ENCODE results near the gene KCTD5.

The KCTD5 gene

DNA sequence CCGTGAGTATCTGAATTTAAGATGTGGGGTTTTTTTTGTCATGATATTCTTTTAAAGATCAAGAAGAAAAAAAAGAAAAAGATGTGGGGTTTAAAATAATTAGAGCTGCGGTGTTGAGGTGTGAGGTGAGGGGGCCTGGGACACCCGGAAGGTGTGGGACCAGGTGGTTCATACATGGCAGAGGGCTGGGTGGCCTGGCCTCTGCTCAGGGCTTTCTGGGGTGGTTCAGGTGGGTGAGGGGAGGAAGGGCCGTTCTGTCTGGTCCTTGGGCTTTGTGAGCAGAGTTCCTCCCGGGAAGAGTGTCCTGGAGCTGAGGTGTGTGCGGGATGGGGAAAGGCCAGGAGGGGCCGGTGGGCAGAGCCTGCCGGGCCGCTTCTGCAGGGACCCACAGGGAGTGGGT, 32.7 kb downstream of the KCTD5 start:
- Histone ChIP-seq H3K9ac (ENCODE audit: low read length) (no peak overlapping the region), H4K8ac (ENCODE audit: low read depth, low read length) (no peak overlapping the region), H3K23ac (ENCODE audit: low read length) (no peak overlapping the region), H3K4me1 (ENCODE audit: control insufficient read depth, low read depth, low read length) (no peaks in the 10 kb centered on the region), H2BK120ac (ENCODE audit: low read depth, low read length) (no peak overlapping the region), H2BK5ac (ENCODE audit: low read length) (no peak overlapping the region), H3K18ac (ENCODE audit: low read length) (no peak overlapping the region), H3K4me3 (ENCODE audit: low read length) (no peak overlapping the region), H3K36me3 (ENCODE audit: control insufficient read depth, insufficient read depth, low read length) (no peaks in the 10 kb centered on the region), H3K27ac (ENCODE audit: low read depth, low read length) (no peak overlapping the region), H3K4me2 (ENCODE audit: low read length) (no peak overlapping the region), H2BK15ac (replicated peaks; ENCODE audit: low read depth) (no peak overlapping the region), H3K79me1 (ENCODE audit: low read length) (no peaks in the 10 kb centered on the region), H3K4ac (ENCODE audit: low read depth, low read length) (no peak overlapping the region), H3K79me2 (ENCODE audit: control insufficient read depth, insufficient read depth, low read length) (no peaks in the 10 kb centered on the region), H4K5ac (ENCODE audit: low read length) (no peak overlapping the region), H3K56ac (ENCODE audit: low read length) (no peak overlapping the region), H2AK5ac (ENCODE audit: low read length) (no peak overlapping the region), H3K27me3 (ENCODE audit: insufficient read depth, low read length, poor library complexity) (no peaks in the 10 kb centered on the region)
- DNase-seq: no peak
- 100% methylated on average over 1 of the region's 9 CpGs for WGBS (ENCODE audit: extremely low coverage, insufficient coverage, low lambda C conversion rate)

DNA sequence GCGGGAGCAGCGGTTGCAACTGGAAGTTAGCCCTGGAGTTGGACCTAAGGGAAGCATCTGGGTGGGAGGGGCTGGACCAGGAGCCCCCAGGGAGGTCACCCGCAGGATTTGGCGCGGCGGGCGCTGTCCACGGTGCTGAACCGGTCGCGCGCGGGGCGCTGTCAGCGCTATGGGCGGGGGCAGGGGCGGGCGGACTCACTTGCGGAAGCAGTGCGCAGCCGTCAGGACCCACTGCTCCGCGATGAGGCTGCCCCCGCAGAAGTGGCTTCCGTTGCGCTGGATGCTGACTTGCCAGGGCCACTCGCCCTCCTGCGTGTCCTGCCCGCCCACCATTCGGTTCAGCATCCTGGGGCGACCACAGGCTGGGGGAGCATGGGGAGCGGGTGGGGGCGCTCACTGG, 33.2 kb downstream of the KCTD5 start:
- H2BK5ac ChIP-seq (ENCODE audit: low read length): no peak overlapping the region
- WGBS (ENCODE audit: extremely low coverage, insufficient coverage, low lambda C conversion rate): no CpG with 5 or more reads among the region's 33 CpGs
- H3K9ac ChIP-seq (ENCODE audit: low read length): no peak overlapping the region
- H3K18ac ChIP-seq (ENCODE audit: low read length): no peak overlapping the region
- no peak overlapping the region for H4K5ac ChIP-seq (ENCODE audit: low read length)
- no peak overlapping the region for H2BK15ac ChIP-seq (replicated peaks; ENCODE audit: low read depth)
- peak; percentile 59 for DNase-seq
- no peaks in the 10 kb centered on the region for H3K79me2 ChIP-seq (ENCODE audit: control insufficient read depth, insufficient read depth, low read length)
- no peak overlapping the region for H2BK120ac ChIP-seq (ENCODE audit: low read depth, low read length)
- no peak overlapping the region for H3K4me2 ChIP-seq (ENCODE audit: low read length)
- no peak overlapping the region for H3K27ac ChIP-seq (ENCODE audit: low read depth, low read length)
- no peak overlapping the region for H2AK5ac ChIP-seq (ENCODE audit: low read length)
- no peaks in the 10 kb centered on the region for H3K4me1 ChIP-seq (ENCODE audit: control insufficient read depth, low read depth, low read length)
- no peaks in the 10 kb centered on the region for H3K27me3 ChIP-seq (ENCODE audit: insufficient read depth, low read length, poor library complexity)
- no peak overlapping the region for H3K23ac ChIP-seq (ENCODE audit: low read length)
- H3K4ac ChIP-seq (ENCODE audit: low read depth, low read length): no peak overlapping the region
- no peaks in the 10 kb centered on the region for H3K79me1 ChIP-seq (ENCODE audit: low read length)
- H4K8ac ChIP-seq (ENCODE audit: low read depth, low read length): no peak overlapping the region
- H3K36me3 ChIP-seq (ENCODE audit: control insufficient read depth, insufficient read depth, low read length): no peaks in the 10 kb centered on the region
- H3K56ac ChIP-seq (ENCODE audit: low read length): no peak overlapping the region
- H3K4me3 ChIP-seq (ENCODE audit: low read length): no peak overlapping the region

- Histone ChIP-seq H3K9ac (ENCODE audit: low read length) (no peak overlapping the region), H3K4me3 (ENCODE audit: low read length) (no peak overlapping the region), H3K27me3 (ENCODE audit: insufficient read depth, low read length, poor library complexity) (no peaks in the 10 kb centered on the region), H3K36me3 (ENCODE audit: control insufficient read depth, insufficient read depth, low read length) (no peaks in the 10 kb centered on the region), H3K79me2 (ENCODE audit: control insufficient read depth, insufficient read depth, low read length) (no peaks in the 10 kb centered on the region), H3K4me1 (ENCODE audit: control insufficient read depth, low read depth, low read length) (no peaks in the 10 kb centered on the region), H2BK120ac (ENCODE audit: low read depth, low read length) (no peak overlapping the region), H3K4me2 (ENCODE audit: low read length) (no peak overlapping the region), H2BK5ac (ENCODE audit: low read length) (no peak overlapping the region), H3K27ac (ENCODE audit: low read depth, low read length) (no peak overlapping the region), H3K18ac (ENCODE audit: low read length) (no peak overlapping the region), H3K56ac (ENCODE audit: low read length) (no peak overlapping the region), H4K8ac (ENCODE audit: low read depth, low read length) (no peak overlapping the region), H2AK5ac (ENCODE audit: low read length) (no peak overlapping the region), H3K79me1 (ENCODE audit: low read length) (no peaks in the 10 kb centered on the region), H2BK15ac (replicated peaks; ENCODE audit: low read depth) (no peak overlapping the region), H3K4ac (ENCODE audit: low read depth, low read length) (no peak overlapping the region), H3K23ac (ENCODE audit: low read length) (no peak overlapping the region), H4K5ac (ENCODE audit: low read length) (no peak overlapping the region)
- WGBS (ENCODE audit: extremely low coverage, insufficient coverage, low lambda C conversion rate): no CpG with 5 or more reads among the region's 17 CpGs
- no peak for DNase-seq
Observed at GRCh38 chr16:2715966-2716885, 33.9 kb downstream of the KCTD5 start.

DNA sequence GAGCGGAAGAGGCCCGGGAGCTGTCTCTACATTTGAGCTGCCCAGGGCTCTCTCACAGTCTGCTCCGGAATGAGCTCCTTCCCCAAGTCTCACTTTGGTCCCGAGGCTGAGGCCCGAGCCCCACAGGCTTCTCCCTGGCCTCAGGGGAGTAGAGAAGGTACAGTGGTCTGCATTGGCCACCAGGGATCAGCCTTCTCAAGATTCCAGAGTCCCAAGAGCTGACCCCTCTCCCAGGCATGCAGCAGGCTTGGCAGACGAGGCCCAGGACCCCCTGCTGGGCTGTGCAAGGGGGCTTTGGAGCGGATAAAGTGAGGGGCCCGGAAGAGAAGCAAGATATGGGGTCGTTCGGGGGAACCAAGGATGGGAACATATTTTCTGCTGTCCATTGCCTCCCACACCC, 34.6 kb downstream of the KCTD5 start:
- Histone ChIP-seq H3K79me2 (ENCODE audit: control insufficient read depth, insufficient read depth, low read length) (no peaks in the 10 kb centered on the region), H4K8ac (ENCODE audit: low read depth, low read length) (no peak overlapping the region), H3K36me3 (ENCODE audit: control insufficient read depth, insufficient read depth, low read length) (no peaks in the 10 kb centered on the region), H2BK5ac (ENCODE audit: low read length) (no peak overlapping the region), H3K79me1 (ENCODE audit: low read length) (no peaks in the 10 kb centered on the region), H2AK5ac (ENCODE audit: low read length) (no peak overlapping the region), H3K56ac (ENCODE audit: low read length) (no peak overlapping the region), H3K27ac (ENCODE audit: low read depth, low read length) (no peak overlapping the region), H3K23ac (ENCODE audit: low read length) (no peak overlapping the region), H3K4me2 (ENCODE audit: low read length) (no peak overlapping the region), H3K18ac (ENCODE audit: low read length) (no peak overlapping the region), H3K9ac (ENCODE audit: low read length) (no peak overlapping the region), H4K5ac (ENCODE audit: low read length) (no peak overlapping the region), H2BK15ac (replicated peaks; ENCODE audit: low read depth) (no peak overlapping the region), H2BK120ac (ENCODE audit: low read depth, low read length) (no peak overlapping the region), H3K4ac (ENCODE audit: low read depth, low read length) (no peak overlapping the region), H3K4me1 (ENCODE audit: control insufficient read depth, low read depth, low read length) (no peaks in the 10 kb centered on the region), H3K4me3 (ENCODE audit: low read length) (no peak overlapping the region), H3K27me3 (ENCODE audit: insufficient read depth, low read length, poor library complexity) (no peaks in the 10 kb centered on the region)
- WGBS (ENCODE audit: extremely low coverage, insufficient coverage, low lambda C conversion rate): no CpG with 5 or more reads among the region's 10 CpGs
- peak; percentile 61 for DNase-seq

DNA sequence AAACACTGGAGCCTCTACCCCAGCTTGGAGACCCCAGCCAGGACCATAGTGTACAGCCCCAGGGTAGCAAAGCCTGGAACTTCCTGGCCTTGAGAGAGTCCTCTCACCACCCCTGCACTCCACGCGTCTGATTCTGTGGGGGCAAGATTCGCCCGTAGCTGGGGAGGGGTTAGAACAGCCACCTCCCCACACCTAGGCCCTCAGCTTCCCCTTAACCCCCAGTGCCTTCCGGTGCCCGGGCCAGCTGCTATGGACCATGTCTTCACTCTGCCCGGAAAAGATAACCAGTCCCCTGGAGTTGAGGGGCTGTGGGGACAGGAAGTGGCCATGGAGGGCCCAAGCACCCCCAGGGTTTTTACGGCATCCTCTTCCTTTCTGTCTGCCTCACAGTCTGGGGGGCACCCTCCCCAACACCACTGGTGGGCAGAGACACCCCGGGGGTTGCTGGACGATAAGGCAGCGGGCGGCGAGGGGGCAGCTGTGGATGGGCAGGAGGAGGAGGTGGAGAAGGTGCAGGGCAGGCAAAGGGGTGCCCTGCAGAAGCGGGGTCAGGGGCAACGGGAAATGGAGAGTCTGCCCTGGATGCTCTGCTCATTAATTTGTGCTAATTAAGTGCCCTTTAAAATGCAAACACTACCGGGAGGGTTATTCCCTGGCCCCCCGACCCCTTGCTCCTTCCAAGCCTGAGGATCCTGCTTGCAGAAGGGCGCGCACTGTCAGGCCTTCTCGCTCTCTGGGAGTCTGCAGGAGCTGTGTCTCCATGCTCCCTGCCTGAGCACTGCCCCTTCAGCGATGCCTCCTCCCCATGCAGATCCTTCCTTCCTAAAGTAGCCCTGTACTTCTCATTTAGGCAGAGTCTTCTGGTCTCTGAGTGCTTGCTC, 35.3 kb downstream of the KCTD5 start:
- Histone ChIP-seq H3K79me1 (ENCODE audit: low read length) (no peaks in the 10 kb centered on the region), H2BK5ac (ENCODE audit: low read length) (no peak overlapping the region), H3K4ac (ENCODE audit: low read depth, low read length) (no peak overlapping the region), H2AK5ac (ENCODE audit: low read length) (no peak overlapping the region), H3K23ac (ENCODE audit: low read length) (no peak overlapping the region), H2BK120ac (ENCODE audit: low read depth, low read length) (no peak overlapping the region), H4K5ac (ENCODE audit: low read length) (no peak overlapping the region), H2BK15ac (replicated peaks; ENCODE audit: low read depth) (no peak overlapping the region), H3K4me2 (ENCODE audit: low read length) (no peak overlapping the region), H3K36me3 (ENCODE audit: control insufficient read depth, insufficient read depth, low read length) (no peaks in the 10 kb centered on the region), H4K8ac (ENCODE audit: low read depth, low read length) (no peak overlapping the region), H3K18ac (ENCODE audit: low read length) (no peak overlapping the region), H3K4me1 (ENCODE audit: control insufficient read depth, low read depth, low read length) (no peaks in the 10 kb centered on the region), H3K79me2 (ENCODE audit: control insufficient read depth, insufficient read depth, low read length) (no peaks in the 10 kb centered on the region), H3K27me3 (ENCODE audit: insufficient read depth, low read length, poor library complexity) (no peaks in the 10 kb centered on the region), H3K9ac (ENCODE audit: low read length) (no peak overlapping the region), H3K27ac (ENCODE audit: low read depth, low read length) (no peak overlapping the region), H3K4me3 (ENCODE audit: low read length) (no peak overlapping the region), H3K56ac (ENCODE audit: low read length) (no peak overlapping the region)
- no peak for DNase-seq
- no CpG with 5 or more reads among the region's 21 CpGs for WGBS (ENCODE audit: extremely low coverage, insufficient coverage, low lambda C conversion rate)
